Loucy (cell line): Measurements from ENCODE around the gene GREB1.

Experiments
- H2AFZ ChIP-seq: fragments of 200-600 bp; sonication (generic); 2 replicates; pipeline ENCODE4 v1.6.0; 2016; ENCODE audit warnings: antibody characterized with exemption, mild to moderate bottlenecking, low read length, moderate library complexity
- H3F3A ChIP-seq: fragments of 200-600 bp; 2 replicates; pipeline ENCODE4 v1.6.0; 2016; ENCODE audit warnings: antibody characterized with exemption, low read depth, mild to moderate bottlenecking
- H3K27me3 ChIP-seq: fragments of 200-600 bp; sonication (generic); 2 replicates; pipeline ENCODE4 v1.6.1; 2014; ENCODE audit warnings: low read length, mild to moderate bottlenecking; ENCODE audit not compliant: insufficient read depth, poor library complexity, severe bottlenecking
- H3K36me3 ChIP-seq: fragments of 200-600 bp; sonication (generic); 2 replicates; pipeline ENCODE4 v1.6.1; 2016; ENCODE audit warnings: low read length; ENCODE audit not compliant: insufficient read depth
- H3K4me1 ChIP-seq: fragments of 200-600 bp; sonication (generic); 2 replicates; pipeline ENCODE4 v1.5.1; 2014; ENCODE audit warnings: low read length, mild to moderate bottlenecking; ENCODE audit not compliant: insufficient read depth, poor library complexity, severe bottlenecking
- H3K4me2 ChIP-seq: fragments of 200-600 bp; sonication (generic); 2 replicates; pipeline ENCODE4 v1.6.0; 2014; ENCODE audit warnings: antibody characterized with exemption, low read length, low read depth, mild to moderate bottlenecking; ENCODE audit not compliant: poor library complexity, severe bottlenecking
- H3K4me3 ChIP-seq: fragments of 200-600 bp; sonication (generic); 2 replicates; pipeline ENCODE4 v1.5.1; 2014; ENCODE audit warnings: low read length, mild to moderate bottlenecking, mixed read lengths; ENCODE audit not compliant: poor library complexity, severe bottlenecking
- H3K79me2 ChIP-seq: fragments of 200-600 bp; sonication (generic); 2 replicates; pipeline ENCODE4 v1.6.1; 2014; ENCODE audit warnings: low read length; ENCODE audit not compliant: insufficient read depth
- H3K9ac ChIP-seq: fragments of 200-600 bp; sonication (generic); 2 replicates; pipeline ENCODE4 v1.6.0; 2014; ENCODE audit warnings: mild to moderate bottlenecking, low read depth, low read length, moderate library complexity; ENCODE audit not compliant: poor library complexity, severe bottlenecking
- H3K9me2 ChIP-seq: fragments of 200-600 bp; sonication (generic); replicated peaks from 2 replicates; pipeline ENCODE4 v1.6.1; 2016; ENCODE audit warnings: low read depth, low read length, mixed read lengths
- H3K9me3 ChIP-seq: fragments of 200-600 bp; sonication (generic); 2 replicates; pipeline ENCODE4 v1.6.1; 2014; ENCODE audit warnings: mild to moderate bottlenecking, antibody characterized with exemption, low read length, low read depth; ENCODE audit not compliant: insufficient read depth
- H4K20me1 ChIP-seq: fragments of 200-600 bp; sonication (generic); 2 replicates; pipeline ENCODE4 v1.6.0; 2014; ENCODE audit warnings: antibody characterized with exemption, low read length, mild to moderate bottlenecking; ENCODE audit not compliant: insufficient read depth, poor library complexity, severe bottlenecking
- CTCF ChIP-seq: fragments of 200-600 bp; sonication (generic); conservative IDR thresholded peaks from 2 replicates; pipeline ENCODE4 v1.5.1; 2014; ENCODE audit warnings: mild to moderate bottlenecking, antibody characterized with exemption, low read length
- EZH2phosphoT487 ChIP-seq: fragments of 200-600 bp; IDR thresholded peaks from 2 replicates; pipeline ENCODE4 v1.6.1; 2018; ENCODE audit warnings: antibody characterized with exemption, mild to moderate bottlenecking, moderate library complexity, borderline replicate concordance

GREB1 gene

GRCh38 chr2:11616851-11617415, 83.1 kb downstream of the GREB1 start:
- Histone ChIP-seq H3K4me1 (no peaks in the 10 kb centered on the region), H3K4me3 (no peak overlapping the region), H3K9ac (no peak overlapping the region), H3K4me2 (no peak overlapping the region), H3K9me2 (no peaks in the 10 kb centered on the region), H3F3A (no peaks in the 10 kb centered on the region), H3K27me3 (no peaks in the 10 kb centered on the region), H4K20me1 (no peaks in the 10 kb centered on the region), H3K9me3 (no peaks in the 10 kb centered on the region), H3K36me3 (no peaks in the 10 kb centered on the region), H3K79me2 (no peaks in the 10 kb centered on the region), H2AFZ (no peak overlapping the region)
- TF ChIP-seq EZH2phosphoT487 (no peak), CTCF (no peak)

DNA sequence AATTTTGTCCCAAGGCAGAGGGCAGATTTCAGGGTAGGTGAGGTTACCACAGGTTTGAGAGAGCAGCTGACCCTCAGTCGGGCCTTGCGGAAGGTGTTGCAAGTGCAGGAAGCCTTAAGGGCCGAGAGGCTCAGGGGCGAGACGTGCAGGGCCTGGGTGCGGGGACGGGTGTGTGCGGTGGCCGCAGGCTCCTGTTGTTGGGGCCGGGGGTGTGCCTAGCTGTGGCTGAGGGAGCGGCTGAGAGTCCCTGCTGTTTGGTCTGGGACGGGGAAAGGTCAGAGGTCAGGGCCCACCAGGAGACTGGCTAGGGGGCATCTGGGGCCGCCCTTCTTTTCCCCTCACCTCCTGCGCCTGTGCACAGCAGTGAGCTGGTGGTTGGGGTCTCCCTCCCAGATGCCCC, 83.7 kb downstream of the GREB1 start:
- Histone ChIP-seq H3K79me2 (no peaks in the 10 kb centered on the region), H3K36me3 (no peaks in the 10 kb centered on the region), H3K9me3 (no peaks in the 10 kb centered on the region), H3K9me2 (no peaks in the 10 kb centered on the region), H3F3A (no peaks in the 10 kb centered on the region), H3K4me2 (no peak overlapping the region), H4K20me1 (no peaks in the 10 kb centered on the region), H3K4me1 (no peaks in the 10 kb centered on the region), H3K9ac (no peak overlapping the region), H3K4me3 (no peak overlapping the region), H2AFZ (no peak overlapping the region), H3K27me3 (no peaks in the 10 kb centered on the region)
- TF ChIP-seq EZH2phosphoT487 (no peak), CTCF (no peak)

DNA sequence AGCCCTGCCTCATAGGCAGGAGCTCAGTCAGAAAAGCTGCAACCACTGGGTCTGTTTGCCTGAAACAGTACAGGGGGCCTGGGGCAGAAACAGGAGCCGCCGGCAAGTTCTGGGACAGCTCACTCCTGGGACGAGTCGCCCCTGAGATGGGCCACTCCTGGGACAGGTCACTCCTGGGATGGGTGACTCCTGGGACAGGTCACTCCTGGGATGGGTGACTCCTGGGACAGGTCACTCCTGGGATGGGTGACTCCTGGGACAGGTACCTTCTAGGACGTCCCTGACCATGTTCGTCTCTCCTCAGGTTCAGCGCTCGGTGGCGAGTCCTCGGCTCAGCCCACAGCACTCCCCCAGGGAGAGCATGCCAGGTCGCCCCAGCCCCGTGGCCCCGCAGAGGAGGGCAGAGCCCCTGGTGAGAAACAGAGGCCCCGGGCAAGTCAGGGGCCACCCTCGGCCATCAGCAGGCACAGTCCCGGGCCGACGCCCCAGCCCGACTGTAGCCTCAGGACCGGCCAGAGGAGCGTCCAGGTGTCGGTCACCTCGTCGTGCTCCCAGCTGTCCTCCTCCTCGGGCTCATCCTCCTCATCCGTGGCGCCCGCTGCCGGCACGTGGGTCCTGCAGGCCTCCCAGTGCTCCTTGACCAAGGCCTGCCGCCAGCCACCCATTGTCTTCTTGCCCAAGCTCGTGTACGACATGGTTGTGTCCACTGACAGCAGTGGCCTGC, 84.3 kb downstream of the GREB1 start:
- H3K4me1 ChIP-seq, result no peaks in the 10 kb centered on the region
- TF ChIP-seq CTCF (no peak), EZH2phosphoT487 (no peak)
- no peak overlapping the region for H3K9ac ChIP-seq
- no peak overlapping the region for H3K4me3 ChIP-seq
- no peaks in the 10 kb centered on the region for H3K27me3 ChIP-seq
- no peak overlapping the region for H3K4me2 ChIP-seq
- no peaks in the 10 kb centered on the region for H3K9me3 ChIP-seq
- no peaks in the 10 kb centered on the region for H3K9me2 ChIP-seq
- no peaks in the 10 kb centered on the region for H3F3A ChIP-seq
- H2AFZ ChIP-seq, result no peak overlapping the region
- H3K36me3 ChIP-seq, result no peaks in the 10 kb centered on the region
- no peaks in the 10 kb centered on the region for H3K79me2 ChIP-seq
- H4K20me1 ChIP-seq, result no peaks in the 10 kb centered on the region
